ENCODE measurements around the gene TPH2.

Gene TPH2

GRCh38 chr12:71938728-71939385, at the start of gene TPH2:
Gene TPH2 (plus strand): TSS chr12:71938845. CDS start chr12:71938987, 142 bp downstream.
- peak; percentile 40 for DNase-seq

GRCh38 chr12:71890475-71890874, 48.2 kb upstream of the TPH2 start:
- DNase-seq = no peak

GRCh38 chr12:71892059-71892458, 46.6 kb upstream of the TPH2 start:
- no peak for DNase-seq

GRCh38 chr12:71896205-71896882, 42.3 kb upstream of the TPH2 start:
- no peak for DNase-seq

GRCh38 chr12:71900091-71900490, 38.6 kb upstream of the TPH2 start:
- DNase-seq = no peak

GRCh38 chr12:71904629-71905028, 34.0 kb upstream of the TPH2 start:
- no peak for DNase-seq

GRCh38 chr12:71935594-71935993, 3.1 kb upstream of the TPH2 start:
- no peak for DNase-seq

- no peak for DNase-seq
These were observed 1.4 kb downstream of the TPH2 start for GRCh38 chr12:71940068-71940467.

GRCh38 chr12:71941174-71941573, 2.5 kb downstream of the TPH2 start:
- no peak for DNase-seq

GRCh38 chr12:71942259-71942658, 3.6 kb downstream of the TPH2 start:
- DNase-seq = no peak

GRCh38 chr12:71942703-71943102, 4.1 kb downstream of the TPH2 start:
- no peak for DNase-seq

GRCh38 chr12:71945121-71945520, 6.5 kb downstream of the TPH2 start:
- DNase-seq = no peak

GRCh38 chr12:71945883-71946282, 7.2 kb downstream of the TPH2 start:
- no peak for DNase-seq

- DNase-seq = no peak
These were observed 9.0 kb downstream of the TPH2 start for GRCh38 chr12:71947645-71948105.

GRCh38 chr12:71948390-71948789, 9.7 kb downstream of the TPH2 start:
- no peak for DNase-seq

GRCh38 chr12:71949646-71950045, 11.0 kb downstream of the TPH2 start:
- no peak for DNase-seq

GRCh38 chr12:71950404-71950803, 11.8 kb downstream of the TPH2 start:
- DNase-seq = no peak

- DNase-seq = no peak
These were observed 12.2 kb downstream of the TPH2 start for GRCh38 chr12:71950819-71951218.

- no peak for DNase-seq
These were observed 15.6 kb downstream of the TPH2 start for GRCh38 chr12:71954083-71954778.

GRCh38 chr12:71954861-71955260, 16.2 kb downstream of the TPH2 start:
- no peak for DNase-seq

GRCh38 chr12:71955970-71956369, 17.3 kb downstream of the TPH2 start:
- DNase-seq = no peak

GRCh38 chr12:71958056-71958455, 19.4 kb downstream of the TPH2 start:
- no peak for DNase-seq

- DNase-seq = no peak
These were observed 19.8 kb downstream of the TPH2 start for GRCh38 chr12:71958457-71958856.

- no peak for DNase-seq
These were observed 20.4 kb downstream of the TPH2 start for GRCh38 chr12:71958993-71959578.

Data from stimulated activated CD4-positive, alpha-beta T cell treated with anti-CD3 and anti-CD28 coated beads, Interleukin-4, amount 100 ng/mL, for 24 hours (primary cell).